SK-N-SH treated with all-trans-retinoic acid at 6 μM for 48 hours (cell line): ENCODE data around the gene NUBPL.

Experiments
- ATAC-seq: fragments of 200-7000 bp; cut with Tn5 transposase; 3 replicates; pipeline ENCODE4 v1.9.1; 2020; ENCODE audit warnings: mild to moderate bottlenecking, moderate library complexity
- ARNTL ChIP-seq: fragments of 450-650 bp; formaldehyde crosslinking; IDR thresholded peaks from 2 replicates; pipeline ENCODE4 v1.5.0; 2020; ENCODE audit warnings: low read depth, mild to moderate bottlenecking, moderate library complexity, borderline replicate concordance
- BACH2 ChIP-seq: fragments of 250-450 bp; sonication (Bioruptor Pico); IDR thresholded peaks from 2 replicates; pipeline ENCODE4 v1.9.0; 2021; ENCODE audit warnings: mild to moderate bottlenecking, borderline replicate concordance
- CREB5 ChIP-seq: fragments of 250-450 bp; sonication (Bioruptor Pico); IDR thresholded peaks from 2 replicates; pipeline ENCODE4 v1.5.1; 2020; ENCODE audit warnings: low read depth, mild to moderate bottlenecking, moderate library complexity
- CSDC2 ChIP-seq: fragments of 250-450 bp; sonication (Bioruptor Pico); IDR thresholded peaks from 2 replicates; pipeline ENCODE4 v1.5.0; 2020; ENCODE audit warnings: mild to moderate bottlenecking, moderate library complexity
- CSRNP3 ChIP-seq: fragments of 250-450 bp; sonication (Bioruptor Pico); IDR thresholded peaks from 2 replicates; pipeline ENCODE4 v1.5.1; 2021; ENCODE audit warnings: mild to moderate bottlenecking, moderate library complexity
- ESRRG ChIP-seq: fragments of 250-450 bp; sonication (Bioruptor Pico); IDR thresholded peaks from 2 replicates; pipeline ENCODE4 v1.6.1; 2021; ENCODE audit warnings: mild to moderate bottlenecking
- GLIS3 ChIP-seq: fragments of 250-450 bp; sonication (Bioruptor Pico); IDR thresholded peaks from 2 replicates; pipeline ENCODE4 v1.5.0; 2020; ENCODE audit warnings: mild to moderate bottlenecking, moderate library complexity
- ISL1 ChIP-seq: fragments of 250-450 bp; sonication (Bioruptor Pico); IDR thresholded peaks from 2 replicates; pipeline ENCODE4 v2.1.2; 2022; ENCODE audit warnings: mild to moderate bottlenecking, moderate library complexity
- OSR1 ChIP-seq: fragments of 250-450 bp; sonication (Bioruptor Pico); IDR thresholded peaks from 2 replicates; pipeline ENCODE4 v1.8.0; 2022; ENCODE audit warnings: moderate library complexity, mild to moderate bottlenecking, inconsistent platforms
- POU6F1 ChIP-seq: fragments of 250-450 bp; sonication (Bioruptor Pico); IDR thresholded peaks from 2 replicates; pipeline ENCODE4 v1.8.0; 2021; ENCODE audit warnings: low read depth, mild to moderate bottlenecking, moderate library complexity, borderline replicate concordance
- RARB ChIP-seq: fragments of 250-450 bp; sonication (Bioruptor Pico); IDR thresholded peaks from 2 replicates; pipeline ENCODE4 v1.8.0; 2021; ENCODE audit warnings: mild to moderate bottlenecking, moderate library complexity
- SNAI2 ChIP-seq: fragments of 250-450 bp; sonication (Bioruptor Pico); IDR thresholded peaks from 2 replicates; pipeline ENCODE4 v1.5.0; 2020; ENCODE audit warnings: mild to moderate bottlenecking, moderate library complexity
- TCF4 ChIP-seq: fragments of 250-450 bp; sonication (Bioruptor Pico); IDR thresholded peaks from 2 replicates; pipeline ENCODE4 v1.8.0; 2021; ENCODE audit warnings: mild to moderate bottlenecking, moderate library complexity, borderline replicate concordance
- TOX ChIP-seq: fragments of 250-450 bp; sonication (Bioruptor Pico); IDR thresholded peaks from 2 replicates; pipeline ENCODE4 v1.8.0; 2021; ENCODE audit warnings: mild to moderate bottlenecking, moderate library complexity, borderline replicate concordance
- TSHZ2 ChIP-seq: fragments of 250-450 bp; sonication (Bioruptor Pico); IDR thresholded peaks from 2 replicates; pipeline ENCODE4 v1.5.0; 2020; ENCODE audit warnings: mild to moderate bottlenecking, moderate library complexity
- ZC3H10 ChIP-seq: fragments of 250-450 bp; sonication (Bioruptor Pico); IDR thresholded peaks from 2 replicates; pipeline ENCODE4 v1.5.1; 2021; ENCODE audit warnings: mild to moderate bottlenecking, moderate library complexity
- ZFP3 ChIP-seq: fragments of 250-450 bp; sonication (Bioruptor Pico); IDR thresholded peaks from 2 replicates; pipeline ENCODE4 v1.5.0; 2020; ENCODE audit warnings: mild to moderate bottlenecking, moderate library complexity
- ZFP30 ChIP-seq: fragments of 450-650 bp; formaldehyde crosslinking; IDR thresholded peaks from 2 replicates; pipeline ENCODE4 v1.5.0; 2022; ENCODE audit warnings: mild to moderate bottlenecking, moderate library complexity
- ZNF565 ChIP-seq: fragments of 450-650 bp; formaldehyde crosslinking; conservative IDR thresholded peaks from 2 replicates; pipeline ENCODE4 v1.5.0; 2020; ENCODE audit warnings: low read depth, mild to moderate bottlenecking, moderate library complexity
- ZNF70 ChIP-seq: fragments of 450-650 bp; formaldehyde crosslinking; IDR thresholded peaks from 2 replicates; pipeline ENCODE4 v1.5.0; 2020; ENCODE audit warnings: mild to moderate bottlenecking, moderate library complexity
- ZNF8 ChIP-seq: fragments of 450-650 bp; formaldehyde crosslinking; IDR thresholded peaks from 2 replicates; pipeline ENCODE4 v1.5.0; 2020; ENCODE audit warnings: mild to moderate bottlenecking, moderate library complexity

The NUBPL gene

GRCh38 chr14:31884238-31884637 lies 323.0 kb downstream of the NUBPL start:
- TF ChIP-seq ISL1 (CRISPR knock-in tag), result no peak
- no peak for TF ChIP-seq ZNF8 (CRISPR knock-in tag)
- no peak for TF ChIP-seq ZNF70
- no peak for TF ChIP-seq CSDC2
- no peak for TF ChIP-seq ZFP3 (CRISPR knock-in tag)
- no peak for TF ChIP-seq ARNTL (CRISPR knock-in tag)
- no peak for TF ChIP-seq TOX (CRISPR knock-in tag)
- no peak for TF ChIP-seq ZC3H10
- no peak for TF ChIP-seq CREB5 (CRISPR knock-in tag)
- no peak for TF ChIP-seq ESRRG
- no peak for TF ChIP-seq RARB
- TF ChIP-seq CSRNP3, result no peak
- TF ChIP-seq TCF4, result no peak
- no peak for TF ChIP-seq ZFP30
- TF ChIP-seq ZNF565 (CRISPR knock-in tag), result no peak
- TF ChIP-seq GLIS3 (CRISPR knock-in tag), result no peak
- no peak for ATAC-seq

- TF ChIP-seq ISL1 (CRISPR knock-in tag) (no peak), SNAI2 (CRISPR knock-in tag) (no peak), CREB5 (CRISPR knock-in tag) (no peak), BACH2 (no peak), POU6F1 (CRISPR knock-in tag) (no peak), ESRRG (no peak), ARNTL (CRISPR knock-in tag) (no peak), TSHZ2 (CRISPR knock-in tag) (no peak), ZFP3 (CRISPR knock-in tag) (no peak), OSR1 (CRISPR knock-in tag) (no peak)
- no peak for ATAC-seq
Measured at GRCh38 chr14:31884776-31885379, 323.7 kb downstream of the NUBPL start.

- no peak for ATAC-seq
- TF ChIP-seq ARNTL (CRISPR knock-in tag) (no peak), CSDC2 (no peak), TCF4 (no peak), CSRNP3 (no peak), ZNF565 (CRISPR knock-in tag) (no peak), RARB (no peak), TSHZ2 (CRISPR knock-in tag) (no peak), POU6F1 (CRISPR knock-in tag) (no peak), ESRRG (no peak), BACH2 (no peak)
Measured at GRCh38 chr14:31886156-31886835, 325.1 kb downstream of the NUBPL start.
